GM18909 (cell line): ENCODE measurements around the gene ACAP2.
"Not testable (repeated sequence)": the region's sequence is repeated elsewhere in the genome, so short reads cannot be mapped to it uniquely, and the experiment has no call there.

Experiments
- ATAC-seq: cut with Tn5 transposase; IDR thresholded peaks from one replicate; pipeline ENCODE4 v1.9.1; 2021; ENCODE audit warnings: mild to moderate bottlenecking; ENCODE audit not compliant: unreplicated experiment, poor library complexity

Gene ACAP2

GRCh38 chr3:195306369-195306768 is 136.5 kb downstream of the ACAP2 start:
- ATAC-seq, result no peak

- ATAC-seq, result no peak
Observed at GRCh38 chr3:195302431-195302830, 140.4 kb downstream of the ACAP2 start.

GRCh38 chr3:195297446-195297845 is 145.4 kb downstream of the ACAP2 start:
- ATAC-seq, result peak; percentile 68

GRCh38 chr3:195296662-195297061 is 146.2 kb downstream of the ACAP2 start:
- no peak for ATAC-seq

- ATAC-seq, result no peak
Observed at GRCh38 chr3:195291121-195291520, 151.7 kb downstream of the ACAP2 start.

GRCh38 chr3:195290643-195291042 is 152.2 kb downstream of the ACAP2 start:
- ATAC-seq, result not testable (repeated sequence)

- ATAC-seq, result no peak
Observed at GRCh38 chr3:195286115-195286872, 156.5 kb downstream of the ACAP2 start.

- ATAC-seq, result no peak
Observed at GRCh38 chr3:195285372-195285771, 157.4 kb downstream of the ACAP2 start.

- ATAC-seq, result no peak
Observed at GRCh38 chr3:195284842-195285241, 158.0 kb downstream of the ACAP2 start.

GRCh38 chr3:195282961-195283360 is 159.9 kb downstream of the ACAP2 start:
- ATAC-seq, result no peak

GRCh38 chr3:195274259-195274966 is 168.4 kb downstream of the ACAP2 start:
- no peak for ATAC-seq

GRCh38 chr3:195271410-195272243 is 171.2 kb downstream of the ACAP2 start:
- ATAC-seq, result peak; percentile 71

- peak; percentile 82 for ATAC-seq
Observed at GRCh38 chr3:195270817-195271409, 171.9 kb downstream of the ACAP2 start, which contains the start of gene XXYLT1. Gene XXYLT1 (minus strand): TSS chr3:195271159. CDS start chr3:195271058, 101 bp downstream.

- ATAC-seq, result peak; percentile 18
Observed at GRCh38 chr3:195270079-195270816, 172.6 kb downstream of the ACAP2 start.

- ATAC-seq, result no peak
Observed at GRCh38 chr3:195269375-195270078, 173.3 kb downstream of the ACAP2 start.

- ATAC-seq, result no peak
Observed at GRCh38 chr3:195268576-195269309, 174.1 kb downstream of the ACAP2 start.

GRCh38 chr3:195267096-195267495 is 175.7 kb downstream of the ACAP2 start:
- no peak for ATAC-seq

- ATAC-seq, result no peak
Observed at GRCh38 chr3:195266428-195266827, 176.4 kb downstream of the ACAP2 start.
